ENCODE measurements around the gene ZNF213.
A peak's percentile ranks its signal among the peaks of the same experiment; 100 is the strongest.
"Not testable (repeated sequence)": the region's sequence is repeated elsewhere in the genome, so short reads cannot be mapped to it uniquely, and the experiment has no call there.

Gene ZNF213

DNA sequence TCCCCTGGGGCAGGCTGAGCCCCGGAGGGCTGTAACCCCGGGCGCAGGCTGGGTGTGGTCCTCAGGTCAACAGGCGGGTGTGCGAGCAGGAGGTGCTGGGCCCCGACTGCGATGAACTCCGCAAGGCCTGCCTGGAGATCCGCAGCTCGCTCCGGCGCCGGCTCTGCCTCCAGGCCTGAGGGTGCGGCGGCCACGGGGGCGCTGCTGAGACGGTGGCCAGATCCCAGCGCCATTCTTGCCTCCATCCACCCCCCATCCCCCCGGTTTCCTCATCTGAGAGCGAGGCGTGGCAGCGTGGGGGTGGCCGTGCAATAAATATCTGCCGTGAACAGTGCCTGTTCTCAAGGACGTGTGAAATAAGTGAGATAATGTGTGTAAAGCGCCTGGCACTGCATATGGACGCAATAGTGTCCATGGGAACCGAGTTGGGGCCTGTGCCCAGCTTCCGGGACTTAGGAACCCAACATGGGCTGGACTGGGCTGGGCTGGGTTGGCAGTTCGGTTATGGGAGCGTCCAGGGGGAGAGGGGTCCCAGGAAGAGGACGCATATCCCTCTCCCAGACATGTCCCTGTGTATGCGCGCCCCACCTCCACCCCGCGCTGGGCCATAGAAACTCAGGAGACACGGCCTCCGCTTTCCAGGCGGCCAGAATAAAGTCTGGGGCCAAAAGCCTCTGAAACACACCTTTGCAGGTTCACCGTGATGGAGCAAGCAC lies 15.0 kb downstream of the ZNF213 start:
- DNase-seq: peak; percentile 57

GRCh38 chr16:3150346-3151218 lies 15.8 kb downstream of the ZNF213 start:
- peak; percentile 99 for DNase-seq

GRCh38 chr16:3152027-3152276 lies 17.1 kb downstream of the ZNF213 start:
- DNase-seq: no peak

DNA sequence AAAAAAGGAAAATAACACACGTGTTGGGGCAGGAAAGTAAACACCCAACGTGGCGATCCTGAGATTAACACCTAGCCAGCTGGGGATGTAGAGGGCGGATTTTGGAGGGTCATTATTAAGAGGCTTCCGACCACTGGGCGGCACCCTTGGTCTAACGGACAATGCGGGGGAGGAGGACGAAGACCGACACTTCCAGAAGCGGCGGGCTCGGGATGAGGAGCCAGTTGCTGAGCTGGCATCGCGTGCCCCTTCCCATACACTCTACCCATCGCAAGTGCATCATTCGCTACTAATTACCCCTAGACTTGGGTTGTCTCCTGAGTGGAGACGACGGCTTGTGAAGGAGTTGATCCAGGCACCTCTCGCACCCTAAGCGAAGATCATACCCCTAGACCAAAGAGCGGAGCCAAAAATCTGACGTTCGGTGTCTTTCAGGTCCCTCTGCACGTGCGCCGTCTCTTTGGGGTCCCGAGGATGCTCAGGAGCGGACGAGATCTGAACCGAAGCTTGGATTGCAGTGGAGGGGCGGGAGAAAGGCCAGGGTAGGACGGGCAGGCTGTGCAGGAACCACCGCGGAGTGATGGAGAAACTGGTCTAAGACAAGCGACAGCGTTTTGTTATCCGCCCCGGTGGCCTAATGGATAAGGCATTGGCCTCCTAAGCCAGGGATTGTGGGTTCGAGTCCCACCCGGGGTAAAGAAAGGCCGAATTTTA lies 17.6 kb downstream of the ZNF213 start:
- DNase-seq: peak; percentile 93

DNA sequence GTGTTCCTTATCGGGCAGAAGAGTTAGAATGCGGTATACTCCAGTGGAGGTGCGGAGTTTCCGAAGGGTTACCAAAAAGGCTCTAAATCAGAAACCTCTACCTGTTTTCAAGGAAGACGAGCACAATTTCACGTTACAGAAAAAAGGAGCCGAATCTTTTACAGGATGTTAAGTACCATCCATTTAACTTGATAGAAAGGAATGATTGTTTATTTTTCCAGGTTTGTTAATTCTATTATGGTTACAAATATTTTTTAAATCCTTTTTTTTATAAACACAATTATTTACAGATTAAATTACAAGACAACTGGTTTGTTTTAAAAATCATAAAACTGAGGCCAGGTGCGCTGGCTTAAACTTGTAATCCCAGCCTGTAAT lies 18.2 kb downstream of the ZNF213 start:
- no peak for DNase-seq

- DNase-seq: no peak
Observed at GRCh38 chr16:3155181-3155580, 20.4 kb downstream of the ZNF213 start.

DNA sequence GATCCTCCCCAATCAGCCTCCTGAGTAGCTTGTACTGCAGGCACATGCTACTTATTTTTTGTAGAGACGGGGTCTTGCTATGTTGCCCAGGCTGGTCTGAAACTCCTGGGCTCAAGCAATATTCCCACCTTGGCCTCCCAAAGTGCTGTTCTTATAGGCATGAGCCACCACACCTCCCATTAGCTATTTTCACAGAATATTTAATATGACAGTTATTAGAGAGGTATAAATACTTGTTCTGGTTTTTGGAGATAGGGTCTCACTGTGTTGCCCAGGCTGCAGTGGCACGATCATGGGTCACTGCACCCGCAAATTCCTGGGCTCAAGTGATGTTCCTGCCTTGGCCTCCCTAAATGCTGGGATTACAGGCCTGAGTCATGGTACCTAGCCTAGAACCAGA lies 21.1 kb downstream of the ZNF213 start:
- no peak for DNase-seq

DNA sequence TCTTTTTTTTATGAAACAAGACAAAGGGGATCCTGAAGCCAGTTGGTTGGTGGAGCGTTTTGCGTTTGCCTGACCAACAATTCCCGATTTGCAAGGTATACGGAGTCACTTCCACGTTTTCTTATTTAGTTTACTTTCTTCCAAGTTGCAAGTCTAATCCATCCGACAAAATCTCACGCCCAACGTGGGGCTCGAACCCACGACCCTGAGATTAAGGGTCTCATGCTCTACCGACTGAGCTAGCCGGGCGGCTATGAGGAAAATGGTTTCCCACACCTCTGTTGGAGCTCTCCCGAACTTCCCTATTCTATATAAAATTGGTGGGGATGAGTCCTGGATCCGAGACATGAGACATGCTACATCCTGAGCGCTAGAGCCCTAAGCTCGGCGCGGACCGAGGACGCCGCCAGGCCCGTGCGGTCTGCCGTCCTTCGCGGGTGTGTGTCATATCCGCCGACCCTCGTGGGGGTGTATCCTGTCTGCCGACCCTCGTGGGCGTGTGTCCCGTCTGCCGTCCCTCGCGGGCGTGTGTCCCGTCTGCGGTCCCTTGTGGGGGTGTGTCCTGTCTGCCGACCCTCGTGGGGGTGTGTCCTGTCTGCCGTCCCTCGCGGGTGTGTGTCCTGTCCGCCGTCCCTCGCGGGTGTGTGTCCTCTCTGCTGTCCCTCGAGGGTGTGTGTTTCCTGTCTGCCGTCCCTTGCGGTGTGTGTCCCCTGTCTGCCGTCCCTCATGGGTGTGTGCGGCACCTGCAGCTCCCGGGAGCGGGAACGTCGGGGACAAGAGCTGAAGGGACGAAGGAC lies 22.6 kb downstream of the ZNF213 start:
- DNase-seq: peak; percentile 72

DNA sequence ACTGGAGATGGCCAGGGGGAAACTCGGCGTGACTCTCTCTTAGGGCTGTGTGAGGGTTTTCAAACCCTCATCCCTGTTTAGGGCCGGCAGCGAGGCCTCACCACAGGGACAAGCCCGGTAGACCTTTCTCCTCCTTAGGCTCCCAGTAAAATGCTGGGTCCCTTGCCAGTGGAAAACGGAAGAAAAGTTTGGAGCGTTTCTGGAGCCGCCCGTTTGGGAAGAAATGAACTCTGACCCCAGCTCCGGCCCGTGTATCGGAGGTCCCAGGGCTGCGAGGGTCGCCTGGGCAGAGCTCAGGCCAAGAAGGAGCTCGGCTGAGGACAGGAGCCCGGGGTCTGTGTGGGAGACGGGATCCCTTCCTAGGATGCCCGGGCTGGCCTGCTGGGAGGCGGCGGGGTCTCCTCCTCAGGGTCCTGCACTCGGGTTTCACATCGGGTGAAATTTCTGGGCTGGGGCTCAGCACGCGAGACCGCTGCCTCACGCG lies 23.2 kb downstream of the ZNF213 start:
- DNase-seq: no peak

- peak; percentile 84 for DNase-seq
Observed at GRCh38 chr16:3158510-3159314, 23.9 kb downstream of the ZNF213 start.

DNA sequence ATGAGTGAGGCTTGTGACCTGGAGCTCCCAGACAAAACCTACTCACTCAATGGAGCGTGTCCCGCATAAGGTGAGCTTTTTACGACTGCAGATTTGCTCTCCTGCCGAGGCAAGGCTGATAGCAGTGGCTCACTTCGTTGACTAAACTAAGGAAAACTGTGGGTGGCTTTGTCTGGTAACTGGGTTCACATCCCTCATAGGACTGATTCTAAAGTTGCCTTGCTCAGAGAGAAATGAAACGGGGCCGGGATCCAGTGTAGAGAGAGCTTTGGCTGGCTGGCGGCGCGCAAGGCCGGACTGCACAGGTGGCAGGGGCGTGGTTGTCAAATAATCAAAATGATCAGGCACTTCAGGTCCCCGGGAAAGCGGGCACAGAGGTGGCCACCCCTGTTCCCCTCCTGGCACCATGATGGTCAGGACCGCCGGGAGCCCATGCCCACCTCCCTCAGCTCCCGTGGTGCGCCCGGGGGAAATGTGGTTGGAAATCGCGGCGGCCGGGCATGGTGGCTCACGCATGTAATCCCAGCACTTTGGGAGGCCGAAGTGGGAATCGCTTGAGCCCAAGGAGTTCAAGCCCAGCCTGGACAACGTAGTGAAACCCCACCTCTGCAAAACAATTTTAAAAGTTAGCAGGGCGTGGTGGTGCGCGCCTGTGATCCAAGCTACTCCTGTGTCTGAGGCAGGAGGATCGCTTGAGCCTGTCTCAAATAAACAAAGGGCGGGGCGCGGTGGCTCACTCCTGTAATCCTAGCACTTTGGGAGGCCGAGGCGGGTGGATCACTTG lies 26.6 kb downstream of the ZNF213 start:
- no peak for DNase-seq

DNA sequence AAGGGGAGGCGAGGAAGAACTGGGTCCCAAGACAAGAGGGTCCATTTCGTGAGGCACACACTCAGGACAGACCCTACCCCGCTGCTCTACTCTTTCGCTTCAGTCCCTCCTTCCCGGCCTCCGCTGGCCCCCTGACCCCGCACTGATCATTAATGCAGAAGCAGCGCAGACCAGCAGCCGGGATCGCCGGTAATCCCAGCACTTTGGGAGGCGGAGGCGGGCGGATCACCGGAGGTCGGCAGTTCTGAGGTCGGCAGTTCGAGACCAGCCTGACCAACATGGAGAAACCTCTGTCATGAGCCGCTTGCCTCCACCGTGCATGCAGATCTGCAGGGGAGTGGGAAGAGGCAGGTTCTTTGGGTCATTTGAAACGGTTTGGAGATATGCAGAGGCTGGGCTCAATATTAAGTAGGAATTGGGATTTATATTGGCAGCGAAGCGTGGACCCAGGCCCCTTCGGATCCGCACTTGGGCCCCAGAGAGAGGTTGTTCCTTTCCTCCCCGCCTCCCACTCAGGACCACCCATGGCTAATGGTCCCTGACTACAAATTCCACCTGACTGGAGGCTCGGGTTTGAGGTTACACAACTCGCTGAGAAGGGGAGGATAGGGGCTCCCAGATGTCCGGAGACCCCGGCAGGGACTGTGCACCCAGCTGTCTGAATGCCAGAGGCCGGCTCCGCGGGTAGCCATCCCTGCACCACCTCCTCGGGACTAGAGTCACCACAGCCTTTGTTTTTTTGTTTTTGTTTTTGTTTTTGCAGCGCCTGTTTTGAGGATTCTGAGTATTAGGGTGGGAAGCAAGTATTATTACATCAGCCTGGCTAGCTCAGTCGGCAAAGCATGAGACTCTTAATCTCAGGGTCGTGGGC lies 29.5 kb downstream of the ZNF213 start:
- DNase-seq: no peak

GRCh38 chr16:3165111-3165822 lies 30.4 kb downstream of the ZNF213 start:
- no peak for DNase-seq

- no peak for DNase-seq
Observed at GRCh38 chr16:3166505-3166886, 31.7 kb downstream of the ZNF213 start.

DNA sequence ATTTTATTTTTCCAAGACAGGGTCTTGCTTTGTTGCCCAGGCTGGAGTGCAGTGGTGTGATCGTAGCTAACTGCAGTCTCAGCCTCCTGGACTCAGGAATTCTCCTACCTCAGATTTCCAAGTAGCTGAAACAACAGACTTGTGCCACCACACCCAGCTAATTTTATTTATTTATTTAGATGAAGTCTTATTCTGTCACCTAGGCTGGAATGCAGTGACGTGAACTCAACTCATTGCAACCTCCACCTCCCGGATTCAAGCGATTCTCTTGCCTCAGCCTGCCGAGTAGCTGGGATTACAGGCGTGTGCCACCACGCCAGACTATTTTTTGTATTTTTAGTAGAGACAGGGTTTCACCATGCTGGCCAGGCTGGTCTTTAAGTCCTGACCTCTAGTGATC lies 33.9 kb downstream of the ZNF213 start:
- DNase-seq: not testable (repeated sequence)

GRCh38 chr16:3170440-3171180 lies 35.8 kb downstream of the ZNF213 start:
- DNase-seq: peak; percentile 36

- peak; percentile 60 for DNase-seq
Observed at GRCh38 chr16:3171181-3171854, 36.5 kb downstream of the ZNF213 start.
